Measurements from ENCODE around the gene COPZ2. TPM values are rescaled to one million over a fixed set of nuclear protein-coding genes. Genes with fewer than 3 reads are reported as not detected.
"Not testable (repeated sequence)": the region's sequence is repeated elsewhere in the genome, so short reads cannot be mapped to it uniquely, and the experiment has no call there.

Gene COPZ2
- polyA plus RNA-seq, 3 donors = 15.8 to 20.3 (median 19.0) TPM

DNA sequence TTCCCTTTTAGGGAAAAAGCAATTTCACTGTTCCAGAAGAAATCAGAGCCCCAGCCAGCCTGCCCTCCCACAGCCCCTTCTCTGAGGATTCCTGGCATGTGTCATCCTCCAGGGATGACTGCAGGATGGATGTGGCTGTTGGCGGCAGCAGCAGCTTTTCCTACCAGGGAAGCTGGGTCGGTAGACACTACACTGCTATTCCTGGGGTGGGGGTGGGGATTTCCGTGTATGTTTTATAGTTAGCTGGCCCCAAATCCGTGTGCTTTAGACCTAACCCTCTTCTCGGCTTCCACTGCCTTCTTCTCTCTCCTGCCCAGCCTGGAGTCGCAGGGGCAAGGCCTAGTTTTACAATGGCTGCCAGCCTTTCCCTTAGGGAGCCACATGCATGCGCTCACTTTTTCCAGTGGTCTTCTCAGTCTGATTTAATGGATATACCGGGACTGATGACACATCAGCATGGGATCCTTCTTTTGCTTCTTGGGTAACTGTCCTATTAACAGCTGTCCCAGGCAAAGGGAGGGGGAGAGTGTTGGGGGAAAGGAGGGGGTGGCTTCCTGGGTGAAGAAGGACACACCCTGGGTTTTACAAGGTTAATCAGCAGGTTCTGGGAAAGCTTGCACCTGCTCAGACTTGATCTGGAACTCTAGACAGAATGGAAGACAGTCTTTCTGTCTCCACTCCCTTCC is 7.9 kb upstream of the COPZ2 start:
- no peak for DNase-seq (ENCODE audit: extremely low read depth in 1 of 11, low read depth in 9 of 11, low spot score in 4 of 11)

DNA sequence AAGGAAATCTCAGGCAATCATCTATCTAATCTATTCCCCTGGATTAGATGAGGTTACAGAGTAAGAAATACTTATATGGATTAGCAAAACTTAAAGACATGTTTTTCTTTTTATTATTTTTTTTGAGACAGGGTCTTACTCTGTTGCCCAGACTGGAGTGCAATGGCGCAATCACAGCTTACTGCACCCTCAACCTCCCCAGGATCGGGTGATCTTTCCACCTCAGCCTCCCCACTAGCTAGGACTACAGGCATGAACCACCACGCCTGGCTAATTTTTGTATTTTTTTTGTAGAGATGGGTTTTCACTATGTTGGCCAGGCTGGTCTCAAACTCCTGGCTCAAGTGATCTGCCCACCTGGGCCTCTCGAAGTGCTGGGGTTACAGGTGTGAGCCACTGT is 7.3 kb upstream of the COPZ2 start:
- DNase-seq (ENCODE audit: extremely low read depth in 1 of 11, low read depth in 9 of 11, low spot score in 4 of 11) = no peak

DNA sequence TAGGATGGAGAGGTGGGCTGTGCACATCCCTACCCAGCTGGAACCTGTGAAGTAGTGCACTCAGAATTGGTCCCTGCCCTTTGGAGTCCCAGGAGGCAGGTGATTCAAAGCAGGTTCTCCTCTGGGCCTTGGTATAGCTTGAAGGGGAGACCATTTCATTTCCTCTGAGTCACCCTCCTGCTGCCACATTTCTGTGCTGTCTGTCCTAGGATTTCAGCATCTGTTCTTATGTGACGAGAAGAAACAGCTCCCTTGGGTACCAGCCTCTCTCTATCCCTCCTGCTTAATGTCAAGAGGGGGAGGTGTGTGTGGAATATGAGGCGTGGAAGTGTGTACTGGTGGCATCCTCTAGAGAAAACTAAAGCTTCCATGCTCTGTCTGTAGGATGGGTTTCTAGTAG is 5.6 kb upstream of the COPZ2 start:
- no peak for DNase-seq (ENCODE audit: extremely low read depth in 1 of 11, low read depth in 9 of 11, low spot score in 4 of 11)

DNA sequence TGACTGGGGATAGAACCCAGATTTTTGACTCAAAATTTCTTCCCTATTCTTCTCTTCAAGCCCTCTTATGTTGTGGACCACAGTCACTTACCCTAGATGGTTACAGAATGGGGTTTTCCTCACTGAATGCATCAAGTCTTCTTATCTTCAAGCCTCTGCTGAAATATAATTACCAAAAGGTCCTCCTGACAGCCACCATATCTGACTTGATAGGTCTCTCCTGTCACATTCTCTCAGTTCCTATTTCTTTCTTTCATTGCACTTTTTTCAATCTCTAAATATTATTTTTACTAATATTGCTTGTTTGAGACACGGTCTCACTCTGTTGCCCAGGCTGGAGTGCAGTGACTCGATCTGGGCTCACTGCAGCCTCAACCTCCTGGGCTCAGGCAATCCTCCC is 1.1 kb upstream of the COPZ2 start:
- DNase-seq (ENCODE audit: extremely low read depth in 1 of 11, low read depth in 9 of 11, low spot score in 4 of 11) = no peak

DNA sequence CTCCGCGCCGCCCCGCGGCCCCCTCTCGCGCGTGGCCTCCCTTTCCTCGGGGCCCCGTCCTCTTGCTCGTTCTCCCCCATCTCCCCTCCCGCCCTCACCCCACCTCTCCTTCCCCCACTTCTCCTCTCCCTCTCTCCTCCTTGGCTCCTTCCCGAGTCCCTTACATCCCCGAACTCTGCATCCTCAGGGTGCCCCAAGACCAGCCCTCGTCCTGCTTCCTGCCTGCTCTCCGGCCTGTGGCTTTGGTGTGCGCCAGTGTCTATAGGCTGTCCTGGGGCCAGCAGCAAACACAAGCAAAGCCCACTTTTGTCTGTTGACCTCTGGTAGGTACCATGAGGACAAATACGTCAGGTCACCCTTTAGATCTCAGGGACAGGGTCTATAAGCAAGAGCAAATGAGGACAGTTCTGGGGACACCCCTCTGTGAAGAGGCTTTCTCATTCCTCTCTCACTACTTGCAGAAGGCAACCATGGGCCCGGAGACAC is 284 bp upstream of the COPZ2 start:
- no peak for DNase-seq (ENCODE audit: extremely low read depth in 1 of 11, low read depth in 9 of 11, low spot score in 4 of 11)

DNA sequence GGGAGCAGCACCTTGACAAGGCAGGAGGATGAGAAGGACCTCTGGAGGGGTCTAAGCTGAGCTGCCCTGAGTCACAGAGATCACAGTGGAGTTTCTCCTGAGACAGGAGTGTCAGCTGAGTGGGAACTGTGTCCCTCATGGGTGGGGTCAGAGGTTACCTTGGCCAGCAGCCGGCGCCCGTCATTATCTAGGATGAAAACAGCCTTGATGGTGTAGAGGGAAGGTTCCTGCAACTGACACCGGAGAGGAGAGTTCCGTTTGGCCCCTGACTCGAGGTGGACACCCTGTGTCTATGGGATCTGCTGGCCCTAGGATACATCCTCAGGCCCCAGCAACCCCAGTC is 933 bp downstream of the COPZ2 start:
- no peak for DNase-seq (ENCODE audit: extremely low read depth in 1 of 11, low read depth in 9 of 11, low spot score in 4 of 11)

DNA sequence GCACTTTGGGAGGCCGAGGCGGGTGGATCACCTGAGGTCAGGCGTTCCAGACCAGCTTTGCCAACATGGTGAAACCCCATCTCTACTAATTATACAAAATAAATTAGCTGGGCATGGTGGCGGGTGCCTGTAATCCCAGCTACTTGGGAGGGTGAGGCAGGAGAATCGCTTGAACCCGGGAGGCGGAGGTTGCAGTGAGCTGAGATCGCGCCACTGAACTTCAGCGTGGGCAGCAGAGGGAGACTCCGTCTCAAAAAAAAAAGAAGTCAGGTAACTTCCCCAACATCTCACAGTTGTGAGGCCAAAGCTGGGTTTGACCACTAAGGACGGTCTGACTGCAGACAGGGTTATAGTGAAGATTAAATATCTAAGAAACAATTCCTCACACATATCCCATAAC is 2.9 kb downstream of the COPZ2 start:
- DNase-seq (ENCODE audit: extremely low read depth in 1 of 11, low read depth in 9 of 11, low spot score in 4 of 11) = not testable (repeated sequence)

DNA sequence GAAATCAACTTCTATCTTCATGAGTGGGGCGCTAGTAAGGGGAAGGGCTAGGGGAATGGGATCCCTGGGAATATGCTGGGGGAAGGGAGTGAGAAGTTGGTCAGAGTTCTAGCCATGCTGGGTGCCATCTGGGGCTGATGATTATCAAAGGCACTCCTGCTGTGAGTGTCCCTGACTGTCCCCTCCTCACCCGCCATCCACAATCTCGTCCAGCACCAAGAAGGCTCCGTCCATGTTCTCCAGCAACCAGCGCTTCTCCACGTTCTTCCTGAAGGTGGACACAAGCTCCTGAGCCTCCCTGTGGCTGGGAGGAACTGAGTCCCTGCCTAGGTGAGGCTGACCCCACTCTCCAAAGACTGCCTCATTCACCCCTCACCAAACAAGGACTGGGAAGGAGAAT is 5.6 kb downstream of the COPZ2 start:
- DNase-seq (ENCODE audit: extremely low read depth in 1 of 11, low read depth in 9 of 11, low spot score in 4 of 11) = no peak

DNA sequence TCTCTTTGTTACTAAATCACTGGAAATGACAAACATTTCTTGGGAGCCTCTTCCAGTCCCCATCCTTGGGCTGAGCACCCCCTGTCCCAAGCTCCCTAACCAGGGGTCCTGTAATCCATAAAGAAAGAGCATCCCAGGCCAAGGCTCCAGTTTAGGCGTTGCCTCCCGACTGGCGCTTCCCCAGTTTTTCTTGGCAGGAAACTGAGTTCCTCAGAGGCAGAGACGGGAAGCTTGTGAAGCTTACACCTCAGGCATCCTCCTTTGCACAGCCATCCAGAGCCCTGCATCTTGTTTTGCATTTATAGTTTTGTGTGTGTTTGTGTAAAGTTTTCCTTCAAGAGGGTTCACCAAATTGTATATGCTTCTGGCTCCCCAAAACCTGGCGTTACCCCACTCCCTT is 7.1 kb downstream of the COPZ2 start:
- no peak for DNase-seq (ENCODE audit: extremely low read depth in 1 of 11, low read depth in 9 of 11, low spot score in 4 of 11)

DNA sequence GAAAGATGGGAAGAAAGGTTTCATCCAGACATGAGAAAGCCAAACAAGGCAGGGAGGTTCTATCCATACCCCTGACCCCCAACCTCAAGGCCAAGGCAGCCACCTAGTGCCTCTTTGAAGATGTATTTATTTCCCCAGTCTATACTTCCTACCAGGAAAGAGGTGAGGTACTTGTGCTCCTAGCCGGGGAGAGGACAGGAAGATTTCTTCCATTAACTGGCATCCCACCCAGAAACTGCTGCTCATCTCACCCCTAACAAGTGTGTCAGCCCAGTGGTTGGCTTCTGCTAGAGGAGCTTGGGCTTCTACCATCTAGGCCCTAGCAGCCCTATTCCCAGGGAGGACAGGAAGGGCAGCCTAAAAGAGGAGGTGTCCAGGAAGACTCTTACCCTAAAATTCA is 8.9 kb downstream of the COPZ2 start:
- no peak for DNase-seq (ENCODE audit: extremely low read depth in 1 of 11, low read depth in 9 of 11, low spot score in 4 of 11)

DNA sequence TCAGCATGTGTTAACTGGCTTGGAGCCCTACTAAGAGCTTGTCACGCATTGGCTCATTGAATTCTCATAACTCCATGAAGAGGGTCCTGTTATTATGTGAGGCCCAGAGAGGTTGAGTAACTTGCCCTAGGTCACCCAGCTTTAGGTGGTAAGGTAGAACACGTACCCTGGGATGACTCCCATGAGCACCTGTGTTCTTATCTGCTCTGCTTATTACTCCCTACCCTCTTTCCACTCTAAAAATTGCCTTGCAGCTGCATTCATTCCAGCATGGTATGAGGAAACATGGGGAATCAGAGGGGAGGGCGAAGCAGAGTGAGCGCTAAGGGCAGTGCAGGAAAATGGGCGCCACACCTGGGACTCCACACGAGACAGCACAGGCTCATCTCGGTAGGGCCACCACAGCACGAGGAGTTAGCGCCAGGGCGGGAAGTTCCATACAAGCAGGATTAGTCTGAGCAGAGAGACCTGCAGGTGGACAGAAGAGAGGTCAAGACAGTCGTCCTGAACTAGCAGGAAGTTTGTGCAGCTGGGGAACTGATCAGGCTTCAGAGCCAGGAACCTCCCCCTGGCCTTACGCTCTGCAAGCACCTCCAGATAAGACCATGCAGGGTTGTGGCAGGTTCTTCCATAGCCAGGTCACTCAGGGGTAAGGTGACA is 10.1 kb downstream of the COPZ2 start:
- DNase-seq (ENCODE audit: extremely low read depth in 1 of 11, low read depth in 9 of 11, low spot score in 4 of 11) = no peak

DNA sequence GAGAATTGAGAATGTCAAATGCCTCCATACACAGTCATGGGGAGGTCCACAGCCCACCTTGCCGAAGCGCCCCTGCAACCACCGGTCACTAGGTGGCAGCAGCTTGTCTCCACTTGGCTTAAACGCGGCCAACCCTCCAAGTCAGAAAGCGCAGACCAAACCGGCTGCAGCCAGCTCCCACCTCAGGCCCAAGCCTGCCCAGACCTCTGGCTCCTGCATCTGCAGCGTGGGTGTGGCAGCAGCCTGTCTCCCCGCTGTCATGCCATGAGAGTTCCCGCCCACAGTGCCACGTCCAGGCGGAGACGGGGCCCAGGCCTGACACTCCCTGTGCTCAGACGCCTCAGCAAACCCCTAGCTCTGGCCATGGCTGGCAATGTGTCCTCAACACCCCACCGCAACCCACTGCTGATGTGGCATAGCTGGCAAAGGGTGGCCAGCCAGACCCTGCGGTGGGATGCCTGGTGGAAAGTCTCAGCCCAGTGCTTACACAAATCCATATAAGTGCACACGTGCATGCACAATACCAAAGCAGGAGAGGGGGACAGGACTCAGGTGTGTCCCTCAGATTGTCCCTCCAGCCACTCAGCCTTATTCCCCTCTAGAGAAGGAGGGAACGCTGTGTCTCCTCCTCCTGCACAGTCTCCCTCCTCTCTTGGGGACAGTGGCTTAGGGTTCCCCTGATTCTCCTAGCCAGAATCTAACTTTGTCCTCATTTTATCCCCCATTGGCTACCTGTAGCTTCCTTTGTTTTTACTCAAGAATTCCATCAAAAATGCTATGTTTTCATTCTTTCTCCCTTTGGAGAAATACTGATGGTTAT is 10.9 kb downstream of the COPZ2 start:
- DNase-seq (ENCODE audit: extremely low read depth in 1 of 11, low read depth in 9 of 11, low spot score in 4 of 11) = peak in 7 of 11 donors; percentile 84 to 90 (median 86)

DNA sequence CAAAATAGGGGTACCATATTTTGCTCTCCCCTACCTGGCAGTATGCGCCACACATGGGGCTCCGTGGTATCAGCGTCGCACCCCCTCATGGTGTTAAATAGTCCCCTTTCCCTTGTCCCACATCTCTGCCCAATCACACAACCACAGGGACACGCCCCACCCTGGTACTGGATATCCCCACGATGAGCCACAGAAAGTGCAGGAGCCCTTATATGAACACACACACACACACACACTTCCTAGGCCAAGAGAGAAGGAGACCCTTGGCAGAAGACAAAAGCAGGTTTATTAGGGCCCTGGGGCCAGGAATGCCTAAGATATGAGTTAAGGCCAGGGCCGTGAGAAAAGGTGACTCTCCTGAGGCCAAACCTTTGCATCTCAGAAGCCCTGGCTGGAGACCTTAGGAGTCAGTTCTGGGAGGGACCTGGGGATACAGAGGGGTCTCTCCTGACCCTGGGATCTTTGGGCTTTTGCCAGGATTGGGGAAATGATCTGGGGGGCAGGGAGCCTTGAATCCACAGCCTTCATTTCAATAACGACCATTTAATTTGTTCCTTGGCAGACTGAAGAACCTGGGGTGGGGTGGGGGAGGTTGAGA is 11.6 kb downstream of the COPZ2 start:
- DNase-seq (ENCODE audit: extremely low read depth in 1 of 11, low read depth in 9 of 11, low spot score in 4 of 11) = no peak

DNA sequence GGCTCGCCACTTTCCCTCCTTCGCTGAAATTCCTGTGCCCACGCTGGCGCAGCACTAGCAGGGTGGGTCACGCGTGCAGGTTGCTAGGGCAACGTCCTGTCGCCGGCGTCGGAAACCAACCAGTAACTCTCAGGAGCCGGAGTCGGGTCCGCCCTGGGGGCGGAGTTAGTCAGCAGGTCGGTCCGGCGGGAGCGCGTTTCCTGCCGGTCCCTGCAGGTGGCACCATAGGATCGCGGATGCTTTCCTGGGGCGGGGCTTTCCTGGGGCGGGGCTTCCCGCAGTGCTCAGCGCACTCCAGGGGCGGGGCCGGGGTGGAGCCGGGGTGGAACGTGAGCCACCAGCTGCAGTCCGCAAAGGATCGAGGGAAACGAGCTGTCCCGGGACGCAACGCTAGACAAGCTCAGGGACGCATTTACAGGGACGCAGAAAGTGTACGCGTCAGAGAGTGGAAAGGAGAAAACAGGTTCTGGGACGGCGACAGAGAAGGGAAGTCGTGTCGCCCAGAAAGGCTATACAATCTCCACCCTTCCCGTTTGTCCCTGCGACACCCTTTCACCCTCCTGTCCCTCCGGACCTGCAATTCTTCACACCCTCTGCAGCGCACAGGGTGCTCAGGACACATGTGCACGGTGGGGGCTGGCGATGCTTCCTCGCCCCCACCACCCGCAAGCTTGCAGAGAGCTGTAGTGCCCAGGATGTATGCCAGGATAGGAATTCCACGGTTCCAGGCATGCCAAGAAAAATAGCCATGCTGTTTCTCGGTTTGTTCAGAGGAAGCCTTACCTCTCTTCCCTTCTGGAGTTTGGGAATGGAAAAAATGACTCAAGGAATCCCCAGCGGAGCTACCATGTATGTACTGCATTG is 12.3 kb downstream of the COPZ2 start:
- DNase-seq (ENCODE audit: extremely low read depth in 1 of 11, low read depth in 9 of 11, low spot score in 4 of 11) = peak; percentile 91 to 96 (median 94)

DNA sequence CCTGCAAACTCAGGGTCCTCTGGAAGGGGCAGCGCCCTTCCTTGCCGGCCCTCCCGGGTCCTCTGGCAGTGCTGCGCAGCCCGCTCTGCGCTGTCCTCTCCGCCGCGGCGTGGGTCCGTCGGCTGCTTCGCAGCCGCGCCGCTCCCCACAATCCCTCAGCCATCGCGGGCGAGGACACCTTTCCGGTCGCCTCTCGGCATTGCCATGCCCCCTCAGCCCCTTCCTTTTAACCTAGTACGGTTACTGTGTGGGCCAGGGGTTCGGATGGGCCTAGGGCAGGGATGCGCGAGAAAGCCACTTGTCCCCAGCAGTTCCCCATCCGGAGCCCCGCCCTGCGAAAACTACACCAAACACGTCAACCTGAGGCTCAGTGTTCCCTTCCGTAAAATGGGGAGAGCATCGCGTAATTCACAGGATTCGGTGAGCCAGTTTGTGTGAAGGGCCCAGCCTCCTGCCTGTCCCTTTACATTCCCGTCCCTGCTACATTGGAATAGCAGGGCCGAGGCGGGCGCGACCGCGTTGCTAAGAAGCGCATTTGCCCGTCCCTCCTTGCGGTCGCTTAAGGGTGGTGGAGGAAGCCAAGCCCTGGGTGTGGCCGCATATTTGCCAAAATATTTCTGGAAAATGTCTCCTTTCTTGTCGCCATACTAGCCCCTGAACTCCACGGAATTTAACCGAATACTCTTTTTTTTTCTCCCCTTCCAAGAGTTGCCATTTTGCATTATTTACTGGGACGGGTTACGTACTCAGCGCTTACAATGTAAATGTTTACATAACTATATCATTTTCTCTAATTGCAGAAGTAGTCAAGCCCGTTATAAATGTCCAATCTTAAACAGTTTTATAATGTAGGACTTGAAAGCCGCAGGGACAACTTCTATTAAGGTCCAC is 13.2 kb downstream of the COPZ2 start:
- DNase-seq (ENCODE audit: extremely low read depth in 1 of 11, low read depth in 9 of 11, low spot score in 4 of 11) = no peak

DNA sequence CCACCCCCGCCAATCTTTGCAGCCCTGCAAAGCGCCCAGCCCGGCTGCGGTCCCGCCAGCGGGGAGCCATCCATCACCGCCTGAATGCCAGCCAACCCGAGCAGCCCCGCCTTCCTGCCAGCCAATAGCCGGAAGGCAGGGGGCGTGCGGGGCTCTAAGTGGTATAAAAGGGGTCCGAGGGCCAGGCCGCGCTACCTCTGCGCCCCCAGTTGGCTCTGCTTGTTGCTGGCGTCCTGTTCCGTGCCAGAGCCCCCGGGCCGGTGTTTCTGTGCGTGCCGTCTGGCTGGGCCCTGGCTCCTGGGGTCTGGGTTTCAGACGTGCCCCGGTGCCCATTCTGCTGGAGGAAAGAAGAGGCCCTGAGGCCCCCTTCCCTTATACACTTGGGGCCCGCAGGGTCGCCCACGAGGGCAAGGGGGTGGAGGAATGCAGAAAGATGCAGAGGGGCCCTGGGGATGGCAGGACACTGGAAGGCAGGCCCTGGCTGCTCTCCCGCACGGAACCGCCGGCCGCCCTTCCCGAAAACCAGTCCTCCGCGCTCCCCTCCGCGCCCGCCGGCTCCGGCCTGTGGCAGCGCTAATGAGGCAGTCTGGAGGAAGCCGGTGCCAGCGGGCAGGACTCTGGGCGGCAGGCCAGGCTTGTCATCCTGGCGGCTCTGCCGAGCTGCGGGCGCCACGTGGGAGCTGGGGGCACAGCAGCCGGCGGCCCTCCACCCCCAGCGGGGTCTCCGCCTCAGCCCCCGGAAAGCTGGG is 14.0 kb downstream of the COPZ2 start:
- DNase-seq (ENCODE audit: extremely low read depth in 1 of 11, low read depth in 9 of 11, low spot score in 4 of 11) = peak in 1 of 11 donors; percentile 63

DNA sequence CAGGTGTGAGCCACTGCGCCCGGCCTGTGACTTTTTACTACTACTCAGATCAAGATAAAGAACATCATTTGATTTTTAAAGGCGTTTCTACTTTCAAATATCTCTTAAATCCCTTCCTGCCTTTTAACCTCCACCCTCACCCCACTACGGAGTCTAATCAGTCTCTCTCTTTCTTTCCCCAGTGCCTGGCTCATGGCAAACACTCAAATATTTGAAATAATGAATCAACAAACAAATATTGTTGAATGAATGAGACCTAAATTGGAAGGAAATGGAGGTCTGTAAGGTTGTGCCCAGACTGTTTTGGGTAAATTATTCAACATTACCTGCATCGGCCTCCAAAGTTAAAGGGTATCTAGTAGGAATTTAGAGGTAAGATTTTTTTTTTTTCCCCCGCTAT is 14.7 kb downstream of the COPZ2 start:
- DNase-seq (ENCODE audit: extremely low read depth in 1 of 11, low read depth in 9 of 11, low spot score in 4 of 11) = no peak
